Parathyroid adenoma (tissue), 2 donors: Measurements from ENCODE around the gene RNF4.

Experiments used
- H2AFZ ChIP-seq: fragments of 300-600 bp; sonication (generic); one replicate; pipeline ENCODE4 v1.7.0; 2017; ENCODE audit warnings: antibody characterized with exemption, mild to moderate bottlenecking
- H3K27ac ChIP-seq: fragments of 300-600 bp; sonication (generic); one replicate; pipeline ENCODE4 v1.7.0; 2017
- H3K27me3 ChIP-seq: fragments of 300-600 bp; sonication (generic); one replicate; pipeline ENCODE4 v1.7.0; 2017; ENCODE audit warnings: low read length; ENCODE audit not compliant: control insufficient read depth, insufficient read depth
- H3K36me3 ChIP-seq: fragments of 300-600 bp; sonication (generic); one replicate; pipeline ENCODE4 v1.7.0; 2017; ENCODE audit warnings: low read length; ENCODE audit not compliant: control insufficient read depth, insufficient read depth
- H3K4me1 ChIP-seq: fragments of 300-600 bp; sonication (generic); one replicate; pipeline ENCODE4 v1.7.0; 2017; ENCODE audit warnings: control low read depth
- H3K4me2 ChIP-seq: fragments of 300-600 bp; sonication (generic); one replicate; pipeline ENCODE4 v1.7.0; 2017; ENCODE audit warnings: low read length
- H3K4me3 ChIP-seq: fragments of 300-600 bp; sonication (generic); one replicate; pipeline ENCODE4 v1.7.0; 2017; ENCODE audit warnings: low read depth, low read length
- H3K79me2 ChIP-seq: fragments of 300-600 bp; sonication (generic); one replicate; pipeline ENCODE4 v1.7.0; 2017; ENCODE audit warnings: control low read depth
- H3K9ac ChIP-seq: fragments of 300-600 bp; sonication (generic); one replicate; pipeline ENCODE4 v1.7.0; 2017; ENCODE audit warnings: mild to moderate bottlenecking
- H3K9me3 ChIP-seq: fragments of 300-600 bp; sonication (generic); one replicate; pipeline ENCODE4 v1.7.0; 2017; ENCODE audit warnings: low read length; ENCODE audit not compliant: control insufficient read depth
- CTCF ChIP-seq: fragments of 300-600 bp; sonication (generic); IDR thresholded peaks from one replicate; pipeline ENCODE4 v1.7.0; 2017; ENCODE audit warnings: antibody characterized with exemption, mild to moderate bottlenecking
- donor health status: primary hyperparathyroidism.

Gene RNF4

DNA sequence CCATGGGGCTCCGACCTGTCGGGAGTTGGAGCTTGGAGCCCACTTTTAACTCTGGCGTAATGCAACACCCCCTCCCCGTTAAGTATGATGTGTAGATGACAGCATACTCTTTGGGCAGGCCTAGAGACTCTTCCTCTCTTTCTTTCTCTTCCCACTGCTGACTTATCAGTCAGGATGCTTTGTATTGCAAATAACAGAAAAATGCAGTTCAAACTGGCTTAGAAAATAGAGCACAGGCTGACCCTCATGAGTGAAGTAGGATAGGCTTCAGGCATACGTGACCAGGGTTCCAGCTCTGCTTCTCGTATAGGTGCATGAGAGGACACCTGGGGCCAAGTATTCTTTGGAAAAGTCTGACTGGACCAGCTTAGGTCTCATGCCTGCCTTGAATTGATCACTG lies 23.3 kb upstream of the RNF4 start:
- no peaks in the 10 kb centered on the region for H3K27me3 ChIP-seq
- no peaks in the 10 kb centered on the region for H3K79me2 ChIP-seq
- no peak overlapping the region for H3K4me2 ChIP-seq
- no peak overlapping the region for H3K4me3 ChIP-seq
- no peak overlapping the region for H3K9ac ChIP-seq
- no peaks in the 10 kb centered on the region for H3K36me3 ChIP-seq
- H3K4me1 ChIP-seq: no peaks in the 10 kb centered on the region
- no peaks in the 10 kb centered on the region for H3K9me3 ChIP-seq
- no peak overlapping the region for H3K27ac ChIP-seq
- no peak for TF ChIP-seq CTCF
- H2AFZ ChIP-seq: no peak overlapping the region

GRCh38 chr4:2446656-2447564 lies 22.0 kb upstream of the RNF4 start:
- Histone ChIP-seq H3K79me2 (no peaks in the 10 kb centered on the region), H3K9me3 (no peaks in the 10 kb centered on the region), H3K4me1 (no peaks in the 10 kb centered on the region), H3K27me3 (no peaks in the 10 kb centered on the region), H3K4me2 (no peak overlapping the region), H2AFZ (no peak overlapping the region), H3K4me3 (no peak overlapping the region), H3K9ac (no peak overlapping the region), H3K27ac (no peak overlapping the region), H3K36me3 (no peaks in the 10 kb centered on the region)
- no peak for TF ChIP-seq CTCF

GRCh38 chr4:2448589-2448988 lies 20.3 kb upstream of the RNF4 start:
- H3K4me2 ChIP-seq: no peak overlapping the region
- no peaks in the 10 kb centered on the region for H3K27me3 ChIP-seq
- H3K4me3 ChIP-seq: no peak overlapping the region
- H3K27ac ChIP-seq: no peak overlapping the region
- H3K79me2 ChIP-seq: no peaks in the 10 kb centered on the region
- H3K9me3 ChIP-seq: no peaks in the 10 kb centered on the region
- no peak for TF ChIP-seq CTCF
- no peak overlapping the region for H3K9ac ChIP-seq
- no peaks in the 10 kb centered on the region for H3K36me3 ChIP-seq
- H2AFZ ChIP-seq: no peak overlapping the region
- no peaks in the 10 kb centered on the region for H3K4me1 ChIP-seq

DNA sequence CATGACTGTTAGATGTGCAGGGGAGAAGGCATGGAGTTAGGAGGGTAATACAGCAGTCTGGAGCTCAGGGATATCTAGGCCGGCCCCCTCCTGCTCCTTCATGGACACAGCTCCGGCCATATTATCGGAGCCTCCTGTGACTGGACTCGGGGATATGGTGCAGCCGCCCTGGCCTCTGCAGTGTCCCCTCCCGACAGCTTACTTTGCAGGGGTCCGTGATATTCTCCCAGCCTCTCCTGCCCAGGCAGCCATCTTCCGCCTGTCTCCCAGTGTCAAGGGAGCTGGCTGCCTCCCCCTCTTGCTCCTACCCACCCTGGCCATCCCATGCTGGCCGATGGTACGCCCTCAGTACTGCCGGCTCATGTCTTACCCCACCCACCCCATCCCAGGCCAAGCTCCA lies 19.9 kb upstream of the RNF4 start:
- Histone ChIP-seq H3K9me3 (no peaks in the 10 kb centered on the region), H3K4me1 (no peaks in the 10 kb centered on the region), H3K27ac (no peak overlapping the region), H3K4me3 (no peak overlapping the region), H2AFZ (no peak overlapping the region), H3K4me2 (no peak overlapping the region), H3K79me2 (no peaks in the 10 kb centered on the region), H3K9ac (no peak overlapping the region), H3K27me3 (no peaks in the 10 kb centered on the region), H3K36me3 (no peaks in the 10 kb centered on the region)
- TF ChIP-seq CTCF: no peak
